ENCODE data around the gene PCBP3. TPM values are rescaled to one million over a fixed set of nuclear protein-coding genes. Genes with fewer than 3 reads are reported as not detected.

PCBP3 gene
- total RNA-seq, 6 experiments from 2014 or later: 0.37 to 1.5 (median 0.69) TPM

DNA sequence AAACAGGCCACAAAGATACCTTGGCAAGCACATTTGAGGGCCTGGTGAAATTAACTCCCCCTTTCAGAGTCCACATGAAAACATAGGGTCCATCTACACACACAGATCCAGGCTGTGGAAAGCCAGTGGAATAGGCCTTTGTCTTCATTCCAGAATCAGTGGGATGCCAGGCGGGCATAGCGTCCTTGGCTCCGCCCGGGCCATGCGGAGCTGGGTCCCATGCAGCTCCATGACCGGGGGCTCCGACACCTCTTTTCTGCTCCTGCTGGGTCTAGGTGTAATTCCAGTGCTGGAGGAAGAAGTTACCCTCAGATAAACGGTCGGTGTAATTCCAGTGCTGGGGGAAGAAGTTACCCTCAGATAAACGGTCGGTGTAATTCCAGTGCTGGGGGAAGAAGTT, 274.5 kb downstream of the PCBP3 start:
- no peaks in the 10 kb centered on the region for H3K27me3 ChIP-seq
- no peak for TF ChIP-seq POLR2A (IDR thresholded peaks at IDR 0.05)
- TF ChIP-seq, protein P1, sequence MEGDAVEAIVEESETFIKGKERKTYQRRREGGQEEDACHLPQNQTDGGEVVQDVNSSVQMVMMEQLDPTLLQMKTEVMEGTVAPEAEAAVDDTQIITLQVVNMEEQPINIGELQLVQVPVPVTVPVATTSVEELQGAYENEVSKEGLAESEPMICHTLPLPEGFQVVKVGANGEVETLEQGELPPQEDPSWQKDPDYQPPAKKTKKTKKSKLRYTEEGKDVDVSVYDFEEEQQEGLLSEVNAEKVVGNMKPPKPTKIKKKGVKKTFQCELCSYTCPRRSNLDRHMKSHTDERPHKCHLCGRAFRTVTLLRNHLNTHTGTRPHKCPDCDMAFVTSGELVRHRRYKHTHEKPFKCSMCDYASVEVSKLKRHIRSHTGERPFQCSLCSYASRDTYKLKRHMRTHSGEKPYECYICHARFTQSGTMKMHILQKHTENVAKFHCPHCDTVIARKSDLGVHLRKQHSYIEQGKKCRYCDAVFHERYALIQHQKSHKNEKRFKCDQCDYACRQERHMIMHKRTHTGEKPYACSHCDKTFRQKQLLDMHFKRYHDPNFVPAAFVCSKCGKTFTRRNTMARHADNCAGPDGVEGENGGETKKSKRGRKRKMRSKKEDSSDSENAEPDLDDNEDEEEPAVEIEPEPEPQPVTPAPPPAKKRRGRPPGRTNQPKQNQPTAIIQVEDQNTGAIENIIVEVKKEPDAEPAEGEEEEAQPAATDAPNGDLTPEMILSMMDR (IDR thresholded peaks at IDR 0.05): no peak
- H3K4me3 ChIP-seq: no peak overlapping the region
- no peaks in the 10 kb centered on the region for H3K36me3 ChIP-seq
- intact Hi-C loops (cut with DNase I): no loop called here
- DNase-seq (peak in 1 of 3 donors; percentile 36), ATAC-seq (no peak)
- 88% methylated on average over 6 of the region's 11 CpGs for WGBS (ENCODE audit: insufficient coverage, low coverage, low lambda C conversion rate, missing lambda C conversion rate)
- no peaks in the 10 kb centered on the region for H3K9me3 ChIP-seq
- H3K27ac ChIP-seq: no peak overlapping the region
- H3K4me1 ChIP-seq: no peaks in the 10 kb centered on the region

DNA sequence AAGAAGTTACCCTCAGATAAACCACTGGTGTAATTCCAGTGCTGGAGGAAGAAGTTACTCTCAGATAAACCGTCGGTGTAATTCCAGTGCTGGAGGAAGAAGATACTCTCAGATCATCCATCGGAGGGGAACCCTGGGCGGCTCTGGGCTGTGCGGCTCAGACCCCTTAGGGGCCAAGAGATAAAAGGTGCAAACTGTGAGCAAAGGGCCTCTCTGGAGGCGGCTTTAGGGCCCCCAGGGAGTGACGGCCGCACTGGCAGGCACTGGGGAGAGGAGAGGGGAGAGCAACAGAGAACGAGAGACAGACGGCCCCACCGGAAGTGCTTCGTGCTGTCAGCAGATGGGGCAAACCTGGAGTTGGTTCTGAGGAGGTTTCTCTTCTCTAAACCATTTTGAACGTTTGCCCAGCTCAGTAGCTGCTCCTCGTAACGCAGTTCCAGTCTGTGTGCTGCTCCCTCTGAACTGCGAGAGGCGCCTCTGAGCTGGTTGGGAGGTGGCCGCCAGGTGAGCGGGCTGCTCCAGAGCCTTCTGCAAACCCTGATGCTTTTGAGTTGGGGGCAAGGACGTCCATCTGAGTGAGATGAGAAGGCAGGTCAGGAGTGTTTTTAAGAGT, 275.4 kb downstream of the PCBP3 start:
- peak in 1 of 3 donors; percentile 15 for DNase-seq
- no peak for ATAC-seq

DNA sequence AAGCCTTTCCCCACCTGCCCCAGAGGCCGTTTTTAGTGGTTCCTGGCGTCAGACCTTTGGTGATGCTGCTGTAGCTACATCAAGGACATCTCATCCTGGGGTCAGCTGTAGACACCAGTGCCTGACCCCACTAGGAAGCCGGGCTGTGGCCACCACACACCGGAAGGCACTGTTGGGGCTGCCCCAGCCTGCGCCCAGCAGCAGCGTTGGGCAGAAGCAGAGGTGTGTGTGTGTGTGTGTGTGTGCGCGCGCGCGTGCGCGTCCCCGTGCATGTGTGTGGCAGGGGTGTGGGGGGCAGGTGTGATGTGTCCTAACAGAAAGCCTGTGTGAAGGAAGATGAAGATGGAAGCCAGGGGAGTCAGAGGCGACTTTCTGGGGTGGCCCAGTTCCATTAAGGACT, 276.1 kb downstream of the PCBP3 start:
- Histone ChIP-seq H3K27me3 (no peaks in the 10 kb centered on the region), H3K27ac (no peak overlapping the region), H3K4me1 (no peaks in the 10 kb centered on the region), H3K36me3 (no peaks in the 10 kb centered on the region), H3K4me3 (no peak overlapping the region), H3K9me3 (no peaks in the 10 kb centered on the region)
- TF ChIP-seq POLR2A (IDR thresholded peaks at IDR 0.05): no peak
- TF ChIP-seq, protein P1 (IDR thresholded peaks at IDR 0.05): no peak
- ATAC-seq: no peak
- DNase-seq: peak in 1 of 3 donors; percentile 46
- intact Hi-C loops (cut with DNase I): no loop called here
- 83% methylated on average over 9 of the region's 15 CpGs for WGBS (ENCODE audit: insufficient coverage, low coverage, low lambda C conversion rate, missing lambda C conversion rate)

More for the DNA sequence above, 275.4 kb downstream of the PCBP3 start:
- Histone ChIP-seq H3K36me3 (no peaks in the 10 kb centered on the region), H3K4me3 (no peak overlapping the region), H3K27ac (no peak overlapping the region), H3K9me3 (no peaks in the 10 kb centered on the region), H3K4me1 (no peaks in the 10 kb centered on the region), H3K27me3 (no peaks in the 10 kb centered on the region)
- TF ChIP-seq, protein P1 (IDR thresholded peaks at IDR 0.05): no peak
- no peak for TF ChIP-seq POLR2A (IDR thresholded peaks at IDR 0.05)
- WGBS (ENCODE audit: insufficient coverage, low coverage, low lambda C conversion rate, missing lambda C conversion rate): 73% methylated on average over 19 of the region's 20 CpGs
- intact Hi-C loops (cut with DNase I): no loop called here

DNA sequence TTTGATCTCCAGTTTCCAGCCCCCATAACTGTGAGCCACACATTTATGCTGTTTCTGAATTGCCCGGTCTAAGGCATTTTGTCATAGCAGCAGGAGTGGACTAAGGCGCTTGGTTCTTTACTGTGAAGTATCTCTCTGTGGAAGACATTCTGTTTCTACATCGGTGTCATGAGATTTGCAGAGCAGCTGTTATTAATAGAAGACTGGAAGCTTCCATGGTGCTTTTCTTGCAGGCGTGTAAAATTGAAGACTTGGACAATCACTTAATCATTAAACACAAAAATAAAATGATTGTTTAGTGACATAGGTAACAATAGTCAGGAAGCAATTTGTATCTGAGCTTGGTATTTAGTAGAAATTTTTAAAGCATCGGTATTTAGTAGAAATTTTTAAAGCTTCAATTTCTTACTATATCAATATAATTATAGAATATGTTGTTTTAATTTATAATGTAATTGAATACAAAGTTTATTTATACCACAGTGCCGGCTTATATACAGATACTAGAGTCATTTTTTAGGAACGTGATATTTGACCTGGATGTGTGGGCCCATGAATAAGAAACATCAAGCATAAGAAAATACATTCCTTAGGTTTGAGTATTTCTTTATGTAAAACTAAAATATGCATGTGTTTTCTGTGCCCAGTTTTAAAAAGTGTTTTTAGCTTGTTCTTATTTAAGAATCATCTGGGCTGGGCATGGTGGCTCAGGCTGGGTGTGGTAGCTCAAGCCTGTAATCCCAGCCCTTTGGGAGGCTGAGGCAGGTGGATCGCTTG, 277.5 kb downstream of the PCBP3 start:
- ATAC-seq: no peak
- 77% methylated on average over 8 of the region's 8 CpGs for WGBS (ENCODE audit: insufficient coverage, low coverage, low lambda C conversion rate, missing lambda C conversion rate)
- Histone ChIP-seq H3K27ac (no peak overlapping the region), H3K4me1 (no peaks in the 10 kb centered on the region), H3K27me3 (no peaks in the 10 kb centered on the region), H3K36me3 (no peaks in the 10 kb centered on the region), H3K4me3 (no peak overlapping the region), H3K9me3 (no peaks in the 10 kb centered on the region)
- TF ChIP-seq, protein P1 (IDR thresholded peaks at IDR 0.05): no peak
- TF ChIP-seq POLR2A (IDR thresholded peaks at IDR 0.05): no peak
- intact Hi-C loops (cut with DNase I): no loop called here
- no peak for DNase-seq

Measured in right lobe of liver (tissue), 6 donors.